ENCODE results near the gene FITM2. TPM values are rescaled to one million over a fixed set of nuclear protein-coding genes. Genes with fewer than 3 reads are reported as not detected.

Gene FITM2
- total and polyA plus RNA-seq, 10 of the 15 experiments (the other 5 are each of a cell fraction or from before 2014, with no cell fraction given), result 0.46 to 1.9 (median 1.6) TPM

DNA sequence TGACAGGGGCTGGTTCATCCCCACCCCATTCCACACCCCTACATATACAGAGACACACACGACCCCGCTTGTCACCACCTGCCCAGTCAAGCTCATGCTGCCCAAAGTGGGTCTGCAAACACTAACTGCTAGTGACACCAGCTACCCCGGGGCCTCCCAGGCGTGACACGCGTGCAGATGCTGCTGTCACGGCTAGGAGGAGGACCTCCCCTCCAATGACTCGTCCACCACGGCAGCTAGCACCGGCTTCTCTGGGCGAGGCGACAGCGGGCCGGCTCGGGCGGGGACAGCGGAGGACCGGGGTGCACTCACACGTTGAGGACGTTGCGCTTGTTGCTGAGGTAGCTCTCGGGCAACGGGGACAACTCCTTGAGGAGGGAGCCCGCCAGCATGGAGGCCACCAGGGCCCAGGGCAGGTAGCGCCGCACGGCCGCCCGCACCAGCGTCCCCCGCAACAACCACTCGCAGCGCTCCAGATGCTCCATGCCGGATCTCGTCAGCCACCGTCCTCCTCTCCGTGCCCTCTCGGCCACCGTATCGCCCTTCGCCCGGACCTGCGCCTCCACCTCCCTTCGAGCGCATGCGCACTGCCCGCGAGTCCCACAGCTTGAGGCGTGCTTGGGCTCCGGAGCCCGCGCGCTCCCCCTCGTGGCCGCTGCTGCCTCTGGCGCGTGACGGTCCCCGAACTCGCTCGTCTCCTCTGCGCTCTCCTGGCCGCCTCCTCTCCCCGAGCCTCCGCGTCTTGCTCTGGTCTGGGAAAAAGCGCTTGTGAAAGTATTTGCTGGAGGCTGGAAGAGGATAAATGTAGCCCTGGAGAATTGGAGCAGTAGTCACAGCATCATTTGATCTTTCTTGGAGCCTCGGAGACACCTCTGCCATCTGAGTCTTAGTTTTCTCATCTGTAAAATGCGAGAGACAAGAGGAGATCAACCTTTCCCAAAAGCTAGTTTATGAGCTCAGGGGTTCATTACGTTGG lies at the start of gene FITM2 (continued):
- TF ChIP-seq, protein P1, sequence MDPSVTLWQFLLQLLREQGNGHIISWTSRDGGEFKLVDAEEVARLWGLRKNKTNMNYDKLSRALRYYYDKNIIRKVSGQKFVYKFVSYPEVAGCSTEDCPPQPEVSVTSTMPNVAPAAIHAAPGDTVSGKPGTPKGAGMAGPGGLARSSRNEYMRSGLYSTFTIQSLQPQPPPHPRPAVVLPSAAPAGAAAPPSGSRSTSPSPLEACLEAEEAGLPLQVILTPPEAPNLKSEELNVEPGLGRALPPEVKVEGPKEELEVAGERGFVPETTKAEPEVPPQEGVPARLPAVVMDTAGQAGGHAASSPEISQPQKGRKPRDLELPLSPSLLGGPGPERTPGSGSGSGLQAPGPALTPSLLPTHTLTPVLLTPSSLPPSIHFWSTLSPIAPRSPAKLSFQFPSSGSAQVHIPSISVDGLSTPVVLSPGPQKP (IDR thresholded peaks at IDR 0.05; ENCODE audit: low read depth, low read length), result no peak
- no peak for TF ChIP-seq CEBPB (IDR thresholded peaks at IDR 0.05; ENCODE audit: borderline replicate concordance in 1 of 2, low read depth in 2 of 2, low read length in 2 of 2)
- peak; percentile 81 for TF ChIP-seq PAX5 (IDR thresholded peaks at IDR 0.05; ENCODE audit: borderline replicate concordance, low read depth, low read length)
- TF ChIP-seq HSF1 (IDR thresholded peaks at IDR 0.05; ENCODE audit: low read depth, low read length), result no peak
- peak; percentile 61; the same call in 1 of the 2 replicates for TF ChIP-seq CREB1 (IDR thresholded peaks at IDR 0.05; ENCODE audit: low read depth)
- TF ChIP-seq IRF5 (IDR thresholded peaks at IDR 0.05; ENCODE audit: borderline replicate concordance), result no peak
- TF ChIP-seq, protein P2, sequence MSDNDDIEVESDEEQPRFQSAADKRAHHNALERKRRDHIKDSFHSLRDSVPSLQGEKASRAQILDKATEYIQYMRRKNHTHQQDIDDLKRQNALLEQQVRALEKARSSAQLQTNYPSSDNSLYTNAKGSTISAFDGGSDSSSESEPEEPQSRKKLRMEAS (IDR thresholded peaks at IDR 0.05; ENCODE audit: low read depth, low read length), result peak; percentile 86
- no peak for TF ChIP-seq POLR2AphosphoS2 (IDR thresholded peaks at IDR 0.05; ENCODE audit: low read depth, low read length)
- TF ChIP-seq TCF3 (IDR thresholded peaks at IDR 0.05; ENCODE audit: borderline replicate concordance, insufficient read depth, low read depth, low read length), result 0 out of 2 replicates have a peak, but pooled peaks have one; percentile 12
- TF ChIP-seq MEF2A (IDR thresholded peaks at IDR 0.05; ENCODE audit: insufficient read depth, low read depth, low read length), result no peak
- 0 out of 2 replicates have a peak, but pooled peaks have one; percentile 28 for TF ChIP-seq JUND (IDR thresholded peaks at IDR 0.05; ENCODE audit: low read depth, low read length)
- TF ChIP-seq TCF7 (IDR thresholded peaks at IDR 0.05; ENCODE audit: borderline replicate concordance), result no peak
- peak; percentile 59; the same call in 1 of the 2 replicates for TF ChIP-seq CREM (IDR thresholded peaks at IDR 0.05; ENCODE audit: low read depth)
- TF ChIP-seq RELB (IDR thresholded peaks at IDR 0.05; ENCODE audit: low read depth), result peak; percentile 37; the same call in 1 of the 2 replicates
- peak; percentile 90 for TF ChIP-seq RB1 (IDR thresholded peaks at IDR 0.05; ENCODE audit: borderline replicate concordance)
- TF ChIP-seq NBN (IDR thresholded peaks at IDR 0.05), result peak; percentile 74; the same call in 1 of the 2 replicates
- TF ChIP-seq SRF (IDR thresholded peaks at IDR 0.05; ENCODE audit: low read depth in 2 of 2, low read length in 2 of 2), result no peak
- TF ChIP-seq KLF5 (IDR thresholded peaks at IDR 0.05; ENCODE audit: partially characterized antibody), result peak; percentile 88
- peak; percentile 68 for TF ChIP-seq DPF2 (IDR thresholded peaks at IDR 0.05)
- peak; percentile 94 for TF ChIP-seq NRF1 (conservative IDR thresholded peaks at IDR 0.05; ENCODE audit: low read depth, low read length)

Measured in GM12878 (cell line).